ENCODE data around the gene HOXD11. TPM values are rescaled to one million over a fixed set of nuclear protein-coding genes. Genes with fewer than 3 reads are reported as not detected.

The HOXD11 gene
- total RNA-seq, 4 donors from 2014 or later: not detected

GRCh38 chr2:176097820-176098365, 9.2 kb upstream of the HOXD11 start:
- TF ChIP-seq CTCF (IDR thresholded peaks at IDR 0.05; ENCODE audit: low read depth): no peak

- no peak for TF ChIP-seq CTCF (IDR thresholded peaks at IDR 0.05; ENCODE audit: low read depth)
Measured at GRCh38 chr2:176098366-176099158, 8.5 kb upstream of the HOXD11 start.

GRCh38 chr2:176099159-176099727, 7.8 kb upstream of the HOXD11 start:
- TF ChIP-seq CTCF (IDR thresholded peaks at IDR 0.05; ENCODE audit: low read depth): no peak

- TF ChIP-seq CTCF (IDR thresholded peaks at IDR 0.05; ENCODE audit: low read depth): no peak
Measured at GRCh38 chr2:176099728-176100546, 7.1 kb upstream of the HOXD11 start, which contains the start of gene HOXD12. TSS of gene HOXD12 (plus strand) at chr2:176099795. CDS start at chr2:176099802, 7 bp downstream.

- no peak for TF ChIP-seq CTCF (IDR thresholded peaks at IDR 0.05; ENCODE audit: low read depth)
Measured at GRCh38 chr2:176100547-176101140, 6.4 kb upstream of the HOXD11 start.

- TF ChIP-seq CTCF (IDR thresholded peaks at IDR 0.05; ENCODE audit: low read depth): no peak
Measured at GRCh38 chr2:176101216-176101830, 5.8 kb upstream of the HOXD11 start.
